Subcutaneous adipose tissue (tissue), 4 donors: Measurements from ENCODE around the gene CHMP6. TPM values are rescaled to one million over a fixed set of nuclear protein-coding genes. Genes with fewer than 3 reads are reported as not detected.

Experiments used
- total RNA-seq, 4 donors: library from RNA; depleted of rRNA; stranded (reverse); fragments of >200 nt; gene quantifications; one replicate each; pipeline ENCODE4 v1.1.0, GENCODE V29; 2016
- TF ChIP-seq, protein P1 (sequence below): fragments of 450-650 bp; IDR thresholded peaks from one replicate; pipeline ENCODE4 v1.5.1; 2016; ENCODE audit warnings: low read depth, mild to moderate bottlenecking, control low read depth, antibody characterized with exemption, moderate library complexity

The CHMP6 gene
- total RNA-seq, 4 donors from 2014 or later: 18.2 to 36.9 (median 20.0) TPM

DNA sequence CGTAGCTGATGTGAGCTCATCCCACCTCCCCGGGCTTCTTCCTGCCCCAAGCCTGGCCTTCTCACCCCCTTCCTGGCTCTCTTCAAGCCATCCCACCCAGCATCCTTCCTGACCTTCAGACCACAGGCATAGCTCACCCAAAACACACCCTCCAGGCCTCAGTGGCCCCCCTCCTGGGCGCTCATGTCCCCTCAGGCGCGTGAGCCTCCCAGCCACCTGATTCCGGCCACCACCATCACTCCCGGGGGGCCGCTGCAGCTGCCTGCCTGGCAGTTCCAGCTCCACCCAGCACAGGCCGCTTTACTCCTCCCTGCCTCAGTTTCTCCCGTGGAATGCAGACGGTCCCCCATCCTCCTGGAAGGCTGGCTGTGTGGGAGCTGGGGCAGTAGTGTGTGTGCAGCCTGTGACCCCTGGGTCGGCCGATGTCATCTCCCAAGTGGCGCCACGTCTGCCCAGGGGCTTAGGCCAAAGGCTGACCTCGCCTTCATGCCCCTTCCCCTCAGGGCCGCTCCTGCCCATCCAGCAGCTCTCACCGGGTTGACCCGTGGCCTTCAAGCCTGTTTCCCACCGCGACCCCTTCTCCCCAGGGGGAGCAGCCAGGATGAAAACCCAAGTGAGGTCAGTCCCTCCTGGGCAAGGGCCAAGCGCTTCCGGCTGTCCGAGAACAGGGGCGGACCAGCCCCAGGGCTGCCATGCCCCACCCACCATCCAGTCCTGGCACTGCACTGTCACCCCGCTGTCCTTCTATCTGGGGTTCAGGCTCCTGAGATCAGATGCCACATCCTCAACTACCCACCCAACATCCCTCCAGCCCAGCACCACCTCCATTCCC lies 11.9 kb upstream of the CHMP6 start:
- TF ChIP-seq, protein P1, sequence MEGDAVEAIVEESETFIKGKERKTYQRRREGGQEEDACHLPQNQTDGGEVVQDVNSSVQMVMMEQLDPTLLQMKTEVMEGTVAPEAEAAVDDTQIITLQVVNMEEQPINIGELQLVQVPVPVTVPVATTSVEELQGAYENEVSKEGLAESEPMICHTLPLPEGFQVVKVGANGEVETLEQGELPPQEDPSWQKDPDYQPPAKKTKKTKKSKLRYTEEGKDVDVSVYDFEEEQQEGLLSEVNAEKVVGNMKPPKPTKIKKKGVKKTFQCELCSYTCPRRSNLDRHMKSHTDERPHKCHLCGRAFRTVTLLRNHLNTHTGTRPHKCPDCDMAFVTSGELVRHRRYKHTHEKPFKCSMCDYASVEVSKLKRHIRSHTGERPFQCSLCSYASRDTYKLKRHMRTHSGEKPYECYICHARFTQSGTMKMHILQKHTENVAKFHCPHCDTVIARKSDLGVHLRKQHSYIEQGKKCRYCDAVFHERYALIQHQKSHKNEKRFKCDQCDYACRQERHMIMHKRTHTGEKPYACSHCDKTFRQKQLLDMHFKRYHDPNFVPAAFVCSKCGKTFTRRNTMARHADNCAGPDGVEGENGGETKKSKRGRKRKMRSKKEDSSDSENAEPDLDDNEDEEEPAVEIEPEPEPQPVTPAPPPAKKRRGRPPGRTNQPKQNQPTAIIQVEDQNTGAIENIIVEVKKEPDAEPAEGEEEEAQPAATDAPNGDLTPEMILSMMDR: no peak

DNA sequence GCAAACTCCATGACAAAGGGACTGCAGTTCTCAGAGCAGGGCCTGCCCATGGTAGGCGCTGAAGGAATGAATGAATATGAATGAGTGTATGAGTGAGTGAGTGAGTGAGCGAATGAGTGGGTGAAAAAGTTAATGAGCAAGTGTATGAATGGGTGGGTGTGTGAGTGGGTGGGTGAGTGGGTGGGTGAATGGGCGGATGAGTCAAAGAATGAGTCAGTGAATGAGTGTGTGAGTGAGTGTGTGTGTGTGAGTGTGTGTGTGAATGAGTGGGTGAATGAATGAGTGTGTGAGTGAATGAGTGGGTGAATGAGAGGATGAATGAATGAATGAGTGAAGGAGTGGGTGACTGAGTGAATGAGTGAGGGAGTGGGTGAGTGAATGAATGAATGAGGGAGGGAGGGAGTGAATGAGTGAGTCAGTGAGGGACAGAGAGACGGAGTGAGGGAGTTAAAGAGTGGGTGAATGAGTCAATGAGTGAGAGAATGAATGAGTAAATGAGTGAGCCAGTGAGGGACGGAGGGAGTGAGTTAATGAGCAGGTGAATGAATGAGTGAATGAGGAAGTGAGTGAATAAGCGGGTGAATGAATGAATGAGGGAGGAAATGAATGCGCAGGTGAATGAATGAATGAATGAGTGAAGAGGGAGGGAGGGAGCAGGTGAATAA lies 11.1 kb upstream of the CHMP6 start:
- TF ChIP-seq, protein P1: no peak

DNA sequence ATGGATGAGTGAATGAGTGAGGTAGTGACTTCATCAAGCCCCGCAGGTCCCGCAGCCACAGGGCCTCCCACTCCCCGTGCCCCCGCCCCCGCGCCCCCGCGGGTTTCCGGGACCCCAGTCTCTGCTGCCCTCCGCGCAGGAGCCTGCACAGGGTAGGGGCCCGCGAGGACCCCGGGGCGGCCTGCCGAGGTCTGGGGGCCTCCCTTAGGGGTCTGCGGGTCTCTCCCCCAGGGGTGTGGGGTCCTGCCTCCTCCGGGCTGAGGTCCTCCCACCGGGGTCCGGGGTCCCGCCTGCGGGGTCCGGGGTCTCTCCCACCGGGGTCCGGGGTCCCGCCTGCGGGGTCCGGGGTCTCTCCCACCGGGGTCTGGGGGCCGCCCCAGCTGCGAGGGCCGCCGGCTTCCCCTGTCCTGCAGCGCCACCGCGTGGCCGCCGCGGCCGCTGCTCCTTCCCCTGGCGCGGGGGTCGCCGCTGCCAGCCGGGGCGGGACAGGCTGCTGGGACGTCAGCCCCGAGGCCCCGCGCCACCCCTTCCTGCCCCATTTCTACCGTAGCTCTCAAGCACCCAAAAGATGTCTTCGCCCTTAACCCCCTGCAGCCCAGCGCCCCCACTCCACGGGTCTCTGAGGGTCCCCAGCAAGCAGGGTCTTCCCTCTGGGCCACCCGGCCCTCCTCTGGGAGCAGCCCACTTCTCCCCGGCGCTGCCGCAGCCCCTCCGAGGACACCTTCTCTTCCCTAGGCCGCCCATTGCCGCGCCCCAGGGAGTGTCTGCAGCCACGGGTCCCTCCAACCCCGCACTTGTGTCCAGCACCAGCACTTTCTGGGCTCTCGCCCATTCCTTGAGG lies 10.4 kb upstream of the CHMP6 start:
- TF ChIP-seq, protein P1: no peak

DNA sequence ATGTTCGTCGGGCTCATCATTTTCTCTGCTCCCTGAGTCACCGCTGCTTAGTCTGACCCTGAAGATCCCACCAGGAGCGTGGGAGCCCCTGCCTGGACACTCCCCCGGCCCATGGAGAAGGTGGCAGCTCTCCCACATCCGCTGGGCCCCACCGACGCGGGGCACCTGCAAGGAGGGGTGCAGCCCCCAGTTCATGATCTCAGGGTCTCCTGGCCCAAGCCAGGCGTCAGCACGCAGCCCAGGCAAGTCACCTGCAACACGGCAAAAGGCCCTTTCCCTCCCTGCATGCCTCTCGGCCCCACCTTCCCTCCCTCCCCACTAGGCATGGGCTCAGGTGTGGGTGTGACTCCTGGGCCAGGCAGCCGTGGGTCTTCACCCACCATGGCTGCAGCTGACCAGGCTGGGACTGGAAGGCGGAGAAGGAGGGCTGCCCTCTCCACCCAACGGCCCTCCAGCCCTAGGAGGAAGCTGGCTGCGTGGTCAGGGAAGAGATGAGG lies 9.7 kb upstream of the CHMP6 start:
- TF ChIP-seq, protein P1: no peak

DNA sequence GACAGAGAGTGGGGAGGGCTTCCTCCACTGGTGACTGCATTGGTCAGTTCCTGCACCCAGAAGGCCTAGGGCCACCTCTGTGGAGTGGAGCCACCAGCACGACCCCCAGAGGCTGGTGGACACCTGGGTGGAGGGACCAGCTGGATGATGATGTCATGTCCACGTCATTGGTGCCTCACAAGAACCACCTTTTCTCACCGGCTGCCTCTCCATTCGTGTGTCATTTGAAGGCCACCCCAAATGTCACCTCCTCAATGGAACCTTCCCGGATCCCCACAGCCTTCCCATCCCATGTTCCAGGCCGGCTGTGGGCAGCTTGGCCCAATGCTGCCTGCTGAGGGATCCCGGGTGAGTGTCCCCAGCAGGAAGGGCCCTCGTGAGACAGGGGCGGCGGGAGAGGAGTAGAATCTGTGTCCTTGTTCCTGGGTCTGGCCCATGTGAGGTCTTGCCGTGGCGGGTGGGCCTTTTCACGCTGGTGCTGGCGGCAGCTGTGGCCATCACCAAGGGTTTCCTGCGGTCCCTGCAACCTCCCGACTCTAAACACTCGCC lies 9.1 kb upstream of the CHMP6 start:
- TF ChIP-seq, protein P1: no peak

DNA sequence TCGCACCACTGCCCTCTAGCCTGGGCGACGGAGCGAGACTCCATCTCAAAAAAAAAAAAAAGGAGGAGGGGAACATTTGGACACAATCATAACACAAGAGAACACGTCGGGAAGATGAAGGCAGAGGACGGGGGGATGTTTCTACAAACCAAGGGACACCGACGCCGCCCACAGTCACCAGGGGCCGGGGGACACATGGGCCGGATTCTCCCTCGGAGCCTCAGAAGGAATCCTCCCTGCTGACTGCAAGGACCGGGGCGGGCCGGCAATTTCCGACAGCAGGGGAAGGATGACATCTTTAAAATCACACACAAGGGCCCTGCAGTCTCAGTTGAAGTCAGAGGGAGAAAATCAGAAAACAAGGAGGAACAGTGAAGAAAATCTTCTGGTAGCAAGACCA lies 8.1 kb upstream of the CHMP6 start:
- TF ChIP-seq, protein P1: no peak
